Anterior cingulate cortex (tissue), 58 donors: Measurements from ENCODE around the gene PIP4K2B.
"Not testable (repeated sequence)": the region's sequence is repeated elsewhere in the genome, so short reads cannot be mapped to it uniquely, and the experiment has no call there.

ENCODE experiments used
- DNase-seq, 58 donors: peaks; one replicate each; lab custom pipeline; 2025; lab: John Stamatoyannopoulos, UW

PIP4K2B gene

DNA sequence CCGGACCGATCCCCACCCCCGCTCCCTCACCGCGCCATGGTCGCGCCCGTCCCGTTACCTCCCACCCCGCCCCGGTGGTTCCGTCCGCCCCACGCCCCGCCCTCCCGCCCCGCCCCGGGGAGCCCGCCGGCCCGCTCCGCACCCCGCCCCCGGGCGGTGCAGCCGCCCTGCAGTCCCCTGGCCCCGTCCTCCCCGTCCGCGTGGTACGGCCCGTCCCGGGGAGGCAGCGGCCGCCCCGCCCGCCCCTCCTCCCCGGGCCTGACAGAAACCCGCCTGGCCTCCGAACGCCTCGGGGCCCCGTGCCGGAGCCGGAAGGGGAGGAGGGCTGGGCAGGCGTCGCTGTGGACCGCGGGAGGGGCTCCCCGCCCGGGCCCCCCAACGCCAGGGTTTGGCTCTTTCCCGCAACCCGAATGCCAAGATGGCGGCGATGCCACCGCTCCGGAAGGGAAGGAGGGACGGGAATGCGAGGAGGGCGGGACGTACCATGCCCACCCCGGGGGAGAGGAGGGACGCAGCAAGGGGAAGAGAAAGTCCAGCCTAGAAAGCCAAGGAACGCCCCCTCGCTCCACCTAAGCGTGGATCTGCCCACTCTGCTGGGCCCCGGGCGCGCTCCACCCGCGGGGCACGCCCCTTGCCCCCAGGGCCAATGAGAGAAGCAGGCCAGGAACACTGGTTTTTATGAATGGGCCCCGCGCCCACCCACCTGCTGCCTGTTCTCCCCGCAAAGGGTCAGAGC lies at the start of gene PIP4K2B:
PIP4K2B (minus strand) TSS at position 56 of the 736 bp plus-strand sequence. CDS start 132 bp downstream, outside the sequence.
- peak; percentile 56 to 97 (median 93) for DNase-seq

DNA sequence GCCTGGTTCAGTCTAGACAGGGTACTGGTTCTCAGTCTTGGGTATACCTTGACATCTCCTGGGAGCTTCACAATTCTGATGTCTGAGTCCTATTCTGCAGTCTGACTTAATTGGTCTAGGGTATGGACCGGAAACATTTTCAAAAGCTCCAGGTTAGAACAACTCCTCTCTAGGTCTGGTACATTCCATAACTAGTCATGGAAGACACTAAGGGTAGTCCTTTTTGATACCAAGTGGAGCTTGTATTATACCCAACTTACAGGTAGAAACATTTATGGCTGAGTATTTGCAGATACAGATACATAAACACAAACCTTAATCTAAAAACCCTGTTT lies 49.2 kb upstream of the PIP4K2B start:
- no peak for DNase-seq

DNA sequence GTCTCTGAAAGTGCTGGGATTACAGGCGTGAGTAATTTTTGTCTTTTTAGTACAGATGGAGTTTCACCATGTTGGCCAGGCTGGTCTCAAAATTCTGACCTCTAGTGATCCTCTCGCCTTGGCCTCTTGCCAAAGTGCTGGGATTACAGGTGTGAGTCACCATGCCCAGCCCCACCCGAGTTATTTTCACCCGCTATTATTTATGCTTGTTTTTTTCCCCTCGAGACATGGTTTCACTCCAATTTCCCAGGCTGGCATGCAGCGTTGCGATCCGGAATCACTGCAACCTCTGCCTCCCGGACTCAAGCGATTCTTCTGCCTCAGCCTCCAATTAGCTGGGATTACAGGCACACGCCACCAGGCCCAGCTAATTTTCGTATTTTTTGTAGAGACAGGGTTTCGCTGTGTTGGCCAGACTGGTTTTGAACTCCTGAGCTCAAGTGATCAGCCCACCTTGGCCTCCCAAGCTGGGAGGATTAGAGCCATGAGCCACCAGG lies 45.0 kb upstream of the PIP4K2B start:
- DNase-seq, result no peak

DNA sequence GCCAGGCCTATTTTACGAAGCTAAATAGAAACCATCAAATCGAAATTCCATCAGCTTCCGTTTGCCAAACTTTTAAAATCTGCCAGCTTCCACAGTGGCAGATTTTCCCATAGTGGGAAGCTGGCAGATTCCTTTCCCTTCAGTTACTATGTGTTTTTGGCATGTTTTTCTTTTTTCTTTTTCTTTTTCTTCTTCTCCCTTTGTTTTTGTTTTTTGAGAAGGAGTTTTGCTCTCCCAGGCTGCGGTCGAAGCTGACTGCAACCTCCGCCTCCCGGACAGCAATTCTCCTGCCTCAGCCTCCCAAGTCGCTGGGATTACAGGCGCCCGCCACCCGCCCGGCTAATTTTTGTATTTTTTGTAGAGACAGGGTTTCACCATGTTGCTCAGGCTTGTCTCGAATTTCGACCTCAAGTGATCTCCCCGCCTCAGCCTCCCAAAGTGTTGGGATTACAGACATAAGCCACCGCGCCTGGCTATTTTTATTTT lies 26.4 kb upstream of the PIP4K2B start:
- DNase-seq, result no peak

DNA sequence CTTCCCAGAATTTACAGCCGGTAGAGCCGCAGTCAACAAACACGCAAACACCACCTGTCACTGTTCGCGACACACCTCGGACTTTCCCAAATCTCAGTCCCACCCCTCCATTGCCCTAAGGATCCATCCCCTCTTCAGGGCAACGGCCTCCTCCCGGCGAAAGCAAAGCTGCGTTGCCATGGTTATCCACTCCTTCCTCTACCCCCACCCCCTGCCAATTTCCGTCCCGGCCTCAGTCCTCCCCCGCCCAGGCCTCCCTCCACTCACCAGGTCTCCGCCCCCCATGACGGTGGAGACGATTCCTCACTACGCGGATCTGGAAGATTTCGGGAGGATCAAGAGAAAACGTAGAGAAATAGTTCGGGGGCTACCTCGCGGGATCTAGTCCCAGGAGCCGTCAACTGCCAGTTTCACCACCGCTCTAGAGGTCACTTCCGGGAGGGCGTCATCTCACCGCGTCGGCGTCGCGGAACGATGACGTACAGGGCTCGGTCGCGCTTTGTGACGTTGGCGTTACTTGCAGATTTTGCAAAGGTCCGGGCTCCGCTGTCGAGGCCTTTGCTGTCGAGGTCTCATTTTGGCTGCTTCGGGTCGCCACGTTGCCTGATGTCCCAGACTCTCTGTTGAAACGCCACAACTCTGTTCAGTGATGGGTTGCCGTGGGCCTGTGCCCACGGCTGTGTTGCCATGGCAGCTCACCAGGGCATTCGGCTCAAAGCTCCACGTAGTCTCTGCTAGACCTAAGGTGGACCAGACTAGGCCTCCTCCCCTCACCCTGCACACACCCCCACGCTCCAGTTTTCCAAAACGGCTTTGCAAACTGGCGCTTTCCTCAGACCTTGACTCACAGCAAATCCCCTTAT lies 25.8 kb upstream of the PIP4K2B start, which contains the start of gene CWC25:
CWC25 (minus strand) TSS at position 423 of the 863 bp plus-strand sequence; CDS start at position 285, 138 bp downstream.
- DNase-seq, result peak; percentile 57 to 97 (median 93)

DNA sequence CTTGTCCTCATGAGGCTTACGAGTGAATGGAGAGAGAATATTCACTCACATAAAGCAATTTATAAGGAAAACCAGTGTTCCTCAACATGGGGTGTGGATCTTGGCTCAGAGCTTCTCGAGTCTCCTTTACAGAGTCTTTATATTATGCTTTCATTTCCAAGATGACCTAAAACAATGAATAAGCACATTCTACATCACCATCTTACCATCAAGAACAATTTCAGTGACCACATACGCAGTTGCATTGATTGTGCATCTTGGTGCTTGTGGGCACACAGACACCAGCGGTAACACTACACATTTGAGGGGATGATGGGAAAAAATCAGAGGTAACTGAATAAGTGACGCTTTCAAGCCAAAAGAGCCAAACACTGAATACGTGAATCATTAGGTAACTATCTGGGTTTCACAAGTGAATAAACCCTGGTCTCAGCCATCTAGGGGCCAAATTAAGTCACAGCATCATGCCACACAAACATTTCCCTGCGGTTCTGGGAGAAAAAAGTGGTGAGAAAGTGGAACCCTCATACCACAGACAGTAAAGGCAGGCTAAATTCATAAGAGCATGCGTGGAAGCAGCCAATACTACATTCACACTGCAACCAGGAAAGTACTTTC lies 16.3 kb upstream of the PIP4K2B start:
- no peak for DNase-seq

DNA sequence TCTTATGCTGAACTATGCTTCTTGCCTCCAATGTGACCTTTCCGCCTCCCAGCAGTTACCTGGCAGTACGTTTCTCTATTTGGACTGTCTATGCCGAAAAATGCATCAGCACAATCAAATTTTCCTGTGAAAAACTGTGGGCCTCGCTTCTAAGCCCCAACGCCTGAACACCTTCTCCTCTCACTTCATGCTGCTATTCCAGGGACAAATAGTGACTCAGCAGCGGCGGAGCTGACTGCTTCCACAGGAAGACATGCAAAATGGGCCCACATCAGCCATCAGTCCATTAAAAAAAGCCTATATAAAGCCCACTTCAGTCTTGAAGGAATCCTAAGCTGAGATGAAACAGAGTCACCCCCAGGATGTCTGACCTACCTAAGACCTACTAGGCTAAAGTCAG lies 10.5 kb upstream of the PIP4K2B start:
- peak in 18 of 58 donors; percentile 2 to 43 (median 10) for DNase-seq

DNA sequence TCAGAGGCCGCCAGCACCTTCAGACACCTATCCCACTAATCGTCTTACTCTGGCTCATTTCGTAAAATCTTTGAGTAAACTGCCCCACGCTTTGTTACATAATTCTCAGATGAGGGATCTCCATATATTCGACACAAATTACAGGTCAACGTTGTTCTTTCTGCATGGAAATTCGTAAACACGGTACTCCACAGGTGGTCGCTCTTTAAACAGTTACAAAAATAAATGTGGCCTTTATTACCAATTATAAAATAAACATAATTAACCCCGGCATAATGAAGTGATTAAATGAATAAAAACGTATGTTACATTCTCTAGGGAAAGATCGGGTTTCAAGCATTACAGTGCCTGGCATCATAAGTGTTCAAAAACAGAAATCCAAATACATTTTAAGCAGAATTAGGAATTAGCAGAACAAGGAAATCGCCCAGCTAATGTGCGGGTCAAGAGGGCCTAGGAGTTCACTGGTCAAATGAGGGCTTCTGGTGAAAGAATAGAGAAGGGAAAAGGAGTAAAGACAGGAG lies 943 bp upstream of the PIP4K2B start:
- no peak for DNase-seq

DNA sequence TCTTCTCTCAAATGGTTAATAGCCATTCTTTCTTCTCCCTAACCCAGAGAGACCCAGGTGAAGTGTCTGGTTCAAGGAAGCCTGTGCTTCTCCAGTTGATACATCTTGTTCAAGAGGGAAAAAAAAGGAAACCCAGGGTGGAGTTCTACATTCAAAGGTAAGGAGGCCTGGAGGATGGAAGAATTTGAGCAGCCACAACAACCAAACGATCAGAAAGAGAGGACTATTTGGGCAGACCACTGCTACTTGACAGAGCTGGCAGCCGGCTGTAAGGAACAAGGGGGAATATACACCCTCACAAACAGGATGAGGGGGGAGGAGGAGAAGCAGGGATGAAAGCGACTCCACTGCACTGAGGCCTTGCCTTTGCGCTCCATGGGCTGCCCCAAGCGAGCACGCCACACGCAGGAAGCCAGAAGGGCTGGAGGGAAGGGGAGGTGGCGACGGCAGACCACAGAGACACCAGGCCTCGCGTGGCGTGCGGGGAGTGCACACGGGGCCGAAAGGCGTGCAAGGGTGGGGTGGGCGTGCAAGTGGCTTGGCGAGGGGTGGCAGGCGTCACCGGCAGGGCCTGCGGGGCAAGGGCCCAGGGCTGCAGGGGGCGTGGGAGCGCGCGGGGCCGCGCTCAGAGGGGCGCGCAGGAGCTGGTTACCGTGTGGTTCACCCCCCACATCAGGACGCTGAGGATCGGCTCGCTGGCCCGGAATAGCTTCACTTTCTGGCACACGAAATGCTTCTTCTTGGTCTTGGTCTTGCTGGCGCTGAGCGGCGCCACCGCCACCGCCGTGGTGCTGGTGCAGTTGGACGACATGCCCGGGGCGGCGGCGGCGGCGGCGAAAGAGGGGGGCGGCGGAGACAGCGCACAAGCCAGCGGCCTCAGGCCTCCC lies 499 bp downstream of the PIP4K2B start:
- peak in 42 of 58 donors; percentile 16 to 72 (median 52) for DNase-seq

DNA sequence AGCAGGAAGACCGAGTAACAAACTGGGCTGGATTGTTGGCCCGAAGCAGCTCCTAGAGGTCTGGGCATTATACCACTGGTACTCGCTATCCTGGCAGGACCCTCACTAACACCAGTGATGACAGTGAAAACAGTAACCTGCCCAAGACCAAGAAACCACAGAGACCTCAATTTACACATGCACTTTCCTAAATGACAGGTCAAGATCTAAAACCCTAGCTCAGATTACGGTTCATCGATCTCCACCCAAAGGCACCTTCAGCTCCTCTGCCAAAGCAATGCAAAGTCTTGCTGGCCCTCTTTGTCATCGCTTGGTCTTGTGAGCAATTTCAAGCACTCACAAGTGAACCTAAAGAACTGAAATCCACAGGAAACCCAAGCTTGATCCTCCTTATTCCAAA lies 1.5 kb downstream of the PIP4K2B start:
- DNase-seq, result no peak

DNA sequence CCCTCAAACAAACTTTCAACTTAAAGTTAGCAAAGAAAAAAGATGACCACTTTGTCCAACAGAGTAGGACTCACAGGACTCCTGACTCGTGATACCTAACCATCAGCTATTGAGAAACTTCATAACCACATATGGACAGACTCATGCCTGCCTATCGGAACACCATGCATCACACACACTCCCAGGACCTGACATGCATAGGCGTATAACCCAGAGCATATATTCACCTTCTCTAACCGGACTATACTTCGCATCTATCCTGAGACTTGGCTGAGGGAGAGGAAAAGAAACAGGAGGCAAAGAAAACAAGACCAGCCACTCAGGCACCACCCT lies 2.2 kb downstream of the PIP4K2B start:
- DNase-seq, result no peak

DNA sequence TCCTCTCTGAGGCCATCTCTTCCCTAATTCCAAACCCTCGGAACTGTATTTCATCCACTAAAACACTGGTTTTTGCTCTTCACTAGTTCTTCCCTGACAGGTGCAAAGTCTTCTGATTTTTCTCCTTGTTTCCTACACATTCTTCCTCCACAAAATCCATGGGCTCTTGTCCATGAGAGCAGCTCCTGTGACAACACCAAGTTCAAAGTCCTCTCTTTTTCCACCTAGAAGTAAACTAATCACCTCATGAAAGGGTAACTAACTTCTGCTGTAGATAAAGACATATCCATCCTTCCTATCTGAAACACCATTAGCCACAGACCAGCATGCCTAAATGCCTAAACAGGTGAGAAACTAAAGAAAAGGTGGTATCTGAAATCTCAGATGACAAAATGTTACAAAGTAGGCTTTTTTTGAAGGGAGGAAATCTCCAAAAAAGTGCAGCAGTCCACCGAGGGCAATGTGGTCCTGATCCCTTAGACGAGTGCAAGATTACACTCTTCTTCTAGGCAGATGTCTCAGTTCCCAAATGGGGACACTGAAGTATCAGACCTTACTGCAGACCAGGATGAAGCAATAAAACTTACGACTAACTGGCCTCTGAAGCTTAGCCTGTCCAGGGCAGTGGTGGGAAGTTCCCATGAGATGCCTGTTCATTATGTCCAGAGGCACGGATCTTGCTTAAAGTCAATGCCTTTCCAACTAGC lies 2.8 kb downstream of the PIP4K2B start:
- DNase-seq, result no peak

DNA sequence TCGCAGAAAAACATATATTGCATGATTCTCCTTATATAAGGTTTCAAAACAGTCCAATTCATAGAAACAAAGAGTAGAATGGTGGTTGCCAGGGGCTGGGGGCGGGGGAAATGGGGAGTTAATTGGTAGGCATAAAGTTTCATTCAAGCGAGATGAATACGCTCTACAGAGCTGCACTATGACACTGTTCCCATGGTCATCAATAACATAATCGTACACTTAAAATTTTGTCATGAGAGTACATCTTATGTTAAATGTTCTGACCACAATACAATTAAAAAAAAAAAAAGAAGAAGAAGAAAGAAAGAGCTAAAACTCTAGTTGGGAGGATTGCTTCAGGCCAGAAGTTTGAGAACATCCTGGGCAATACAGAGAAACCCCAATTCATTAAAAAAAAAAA lies 5.1 kb downstream of the PIP4K2B start:
- DNase-seq, result no peak

DNA sequence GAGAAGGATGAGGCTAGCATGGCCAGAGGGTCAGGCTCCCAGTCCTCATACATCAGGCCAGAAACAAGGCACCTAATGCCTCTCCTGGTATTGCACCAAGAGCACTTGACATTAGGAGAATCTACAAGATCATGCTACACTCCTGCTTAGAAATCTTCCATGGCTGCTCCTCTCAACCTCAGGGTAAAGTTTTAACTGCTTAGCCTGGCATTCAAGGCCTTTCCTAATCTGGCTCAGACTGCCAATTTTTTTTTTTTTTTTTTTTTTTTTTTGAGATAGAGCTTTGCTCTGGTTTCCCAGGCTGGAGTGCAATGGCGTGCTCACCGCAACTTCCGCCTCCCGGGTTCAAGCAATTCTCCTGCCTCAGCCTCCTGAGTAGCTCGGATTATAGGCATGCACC lies 8.2 kb downstream of the PIP4K2B start:
- no peak for DNase-seq

DNA sequence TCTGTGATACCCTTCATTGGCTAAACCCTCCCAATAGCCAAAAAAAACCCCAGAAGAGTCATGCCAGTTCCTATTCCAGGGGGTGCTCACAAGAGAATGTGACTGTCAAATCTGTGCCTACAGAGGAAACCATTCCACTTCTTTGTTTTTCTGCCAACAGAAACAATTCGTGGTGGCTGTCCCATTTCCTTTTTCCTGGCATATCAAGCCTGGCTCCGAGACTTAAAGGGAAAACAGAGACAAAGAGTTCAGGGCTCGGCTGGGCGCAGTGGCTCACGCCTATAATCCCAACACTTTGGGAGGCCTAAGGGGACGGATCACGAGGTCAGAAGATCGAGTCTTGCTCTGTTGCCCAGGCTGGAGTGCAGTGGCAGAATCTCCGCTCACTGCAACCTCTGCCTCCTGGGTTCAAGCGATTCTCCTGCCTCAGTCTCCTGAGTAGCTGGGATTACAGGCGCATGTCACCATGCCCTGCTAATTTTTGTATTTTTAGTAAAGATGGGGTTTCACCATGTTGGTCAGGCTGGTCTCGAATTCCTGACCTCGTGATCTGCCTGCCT lies 9.1 kb downstream of the PIP4K2B start:
- DNase-seq, result peak in 2 of 58 donors; percentile 7 to 25

DNA sequence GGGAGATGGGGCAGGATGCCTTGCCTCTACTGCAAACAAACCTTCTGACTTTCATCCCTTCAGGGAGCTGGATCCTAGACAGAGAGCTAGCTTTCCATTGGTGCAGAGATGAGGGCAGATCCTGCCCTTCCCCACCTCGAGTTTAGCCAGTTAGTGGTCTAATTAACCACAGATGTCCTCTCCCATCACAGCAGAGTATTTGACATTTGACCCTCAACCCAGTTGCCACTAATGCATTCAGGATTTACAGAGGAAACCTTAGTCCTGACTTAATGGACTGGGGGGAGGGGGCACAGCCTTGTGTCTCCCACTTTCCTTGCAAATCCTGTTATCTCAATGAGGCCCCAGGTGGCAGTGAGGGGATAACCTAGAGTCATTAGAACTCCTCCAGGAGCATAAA lies 10.2 kb downstream of the PIP4K2B start:
- DNase-seq, result no peak

DNA sequence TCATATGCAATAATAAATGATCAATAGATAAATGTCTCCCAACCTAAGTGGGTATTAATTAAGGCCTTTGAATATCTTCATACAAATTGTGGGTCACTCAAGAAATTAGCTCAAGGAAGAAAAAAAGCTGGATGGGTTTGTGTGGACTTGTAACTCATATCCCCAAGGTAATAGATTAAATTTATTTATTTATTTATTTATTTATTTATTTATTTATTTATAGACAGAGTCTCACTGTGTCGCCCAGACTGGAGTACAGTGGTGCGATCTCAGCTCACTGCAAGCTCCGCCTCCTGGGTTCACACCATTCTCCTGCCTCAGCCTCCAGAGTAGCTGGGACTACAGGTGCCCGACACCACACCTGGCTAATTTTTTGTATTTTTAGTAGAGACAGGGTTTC lies 11.4 kb downstream of the PIP4K2B start:
- not testable (repeated sequence) for DNase-seq

DNA sequence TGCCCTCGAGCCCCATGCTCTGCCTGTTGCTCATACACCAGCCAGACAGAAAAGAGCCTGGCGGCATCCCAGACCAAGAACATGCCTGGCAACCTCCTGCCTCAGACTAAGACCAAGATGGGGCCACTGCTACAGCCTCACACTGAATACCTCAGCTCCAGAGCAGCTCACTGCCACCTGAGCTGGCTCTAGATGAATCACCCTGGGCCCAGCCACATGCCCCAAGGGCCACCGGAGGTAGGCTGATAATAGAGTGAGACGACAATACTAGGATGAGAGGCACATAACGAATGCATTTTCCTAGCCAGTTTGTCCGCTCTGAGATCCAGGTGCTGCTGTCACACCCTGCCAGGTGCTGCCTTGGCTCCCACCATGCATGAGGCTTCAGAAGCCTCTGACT lies 13.0 kb downstream of the PIP4K2B start:
- no peak for DNase-seq

DNA sequence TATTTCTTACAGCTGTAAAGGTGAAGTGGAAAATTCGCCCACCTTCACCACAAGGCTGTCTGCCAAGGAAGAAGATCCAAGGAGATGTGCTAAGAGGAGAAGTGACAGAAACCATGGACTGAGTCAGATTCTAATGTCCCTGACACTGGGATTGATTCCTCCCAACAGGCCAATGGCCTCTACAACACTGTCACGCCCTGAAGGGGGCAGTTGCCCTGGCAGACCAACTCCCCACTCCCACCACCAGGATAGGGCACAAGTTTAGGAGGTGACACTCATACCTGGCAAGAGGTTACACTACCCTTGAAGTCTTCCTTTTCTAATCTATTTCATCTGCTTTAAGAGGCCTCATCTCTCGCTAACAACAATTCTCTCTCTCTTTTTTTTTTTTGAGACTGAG lies 16.1 kb downstream of the PIP4K2B start:
- no peak for DNase-seq
